Upper lobe of left lung (tissue), 6 donors: Measurements from ENCODE around the gene TACSTD2. TPM values are rescaled to one million over a fixed set of nuclear protein-coding genes. Genes with fewer than 3 reads are reported as not detected.
A peak's percentile ranks its signal among the peaks of the same experiment; 100 is the strongest.

ENCODE experiments used
- ATAC-seq, 2 donors: fragments of 200-7000 bp; cut with Tn5 transposase; one replicate each; pipeline ENCODE4 v1.9.1; 2022; ENCODE audit warnings: mild to moderate bottlenecking in 2 of 2, moderate library complexity in 2 of 2; ENCODE audit not compliant: low FRiP score in 2 of 2
- DNase-seq, 2 donors: peaks; one replicate each; pipeline ENCODE4 v3.0.0-alpha.2; 2019 to 2020
- H3K27ac ChIP-seq, 4 donors: fragments of 200-600 bp; sonication (generic); one replicate each; pipeline ENCODE4 v1.5.1; 2016 to 2019
- H3K27me3 ChIP-seq, 4 donors: fragments of 200-600 bp; sonication (generic); one replicate each; pipeline ENCODE4 v1.5.1; 2017 to 2019
- H3K36me3 ChIP-seq, 4 donors: fragments of 200-600 bp; sonication (generic); one replicate each; pipeline ENCODE4 v1.5.1; 2016 to 2019
- H3K4me1 ChIP-seq, 4 donors: fragments of 200-600 bp; sonication (generic); one replicate each; pipeline ENCODE4 v1.5.1; 2018 to 2019
- H3K4me3 ChIP-seq, 4 donors: fragments of 200-600 bp; sonication (generic); one replicate each; pipeline ENCODE4 v1.5.1; 2017 to 2019; ENCODE audit warnings: mild to moderate bottlenecking in 2 of 4, moderate library complexity in 1 of 4
- H3K9me3 ChIP-seq, 4 donors: fragments of 200-600 bp; sonication (generic); one replicate each; pipeline ENCODE4 v1.5.1; 2018 to 2019
- CTCF ChIP-seq, 6 experiments: fragments of 450-650 bp in 4 of 6; fragments of 200-600 bp in 2 of 6; sonication (generic) in 2 of 6; IDR thresholded peaks; one replicate each; pipeline ENCODE4 v1.5.1; 2016 to 2019; ENCODE audit warnings: antibody characterized with exemption in 6 of 6
- EP300 ChIP-seq, 4 donors: sonication (generic); formaldehyde crosslinking; IDR thresholded peaks; one replicate each; pipeline ENCODE4 v1.5.1; 2017; ENCODE audit warnings: antibody characterized with exemption in 4 of 4, control low read depth in 2 of 4
- POLR2A ChIP-seq, 4 donors: fragments of 450-650 bp; IDR thresholded peaks; one replicate each; pipeline ENCODE4 v1.5.1; 2016 to 2017; ENCODE audit warnings: antibody characterized with exemption in 4 of 4, mild to moderate bottlenecking in 2 of 4
- POLR2AphosphoS5 ChIP-seq, 2 donors: sonication (generic); formaldehyde crosslinking; IDR thresholded peaks; one replicate each; pipeline ENCODE4 v1.5.1; 2017; ENCODE audit warnings: antibody characterized with exemption in 2 of 2
- WGBS, 2 donors: methylation state at CpG; one replicate each; pipeline ENCODE4 v1.1.5; 2017 to 2018; 5-methylcytosine and 5-hydroxymethylcytosine counted together
- total RNA-seq, 6 donors: library from RNA; depleted of rRNA in 4 of 6; stranded (reverse); fragments of >200 nt in 4 of 6; gene quantifications; one replicate each; pipeline versions ENCODE4 v1.1.0 to v1.2.1, GENCODE V29; 2016 to 2021
- donor health status: DM: no; HTN: no; CAD: no; lungs with moderate emphysema.
- donor health status: DM: no; HTN: yes; CAD: no; lungs with severe emphysema.

Gene TACSTD2
- total RNA-seq, 6 donors from 2014 or later, result 41.9 to 387 (median 161) TPM

GRCh38 chr1:58597996-58598395, 20.9 kb upstream of the TACSTD2 start:
- 68 to 88% methylated on average over 5 to 6 of the region's 6 CpGs for WGBS, 2 donors
- H3K9me3 ChIP-seq, result no peaks in the 10 kb centered on the region
- peaks cover 0 to 13% (median 4%) of the 10 kb centered on the region in 4 donors for H3K4me1 ChIP-seq
- ATAC-seq, result no peak
- H3K27me3 ChIP-seq, result no peaks in the 10 kb centered on the region
- H3K36me3 ChIP-seq, result no peaks in the 10 kb centered on the region
- H3K27ac ChIP-seq, result no peak overlapping the region
- no peak for TF ChIP-seq EP300 (IDR thresholded peaks at IDR 0.05)
- no peak for TF ChIP-seq CTCF (IDR thresholded peaks at IDR 0.05)
- TF ChIP-seq POLR2A (IDR thresholded peaks at IDR 0.05), result no peak
- no peak for TF ChIP-seq POLR2AphosphoS5 (IDR thresholded peaks at IDR 0.05)
- H3K4me3 ChIP-seq, result no peak overlapping the region
- no peak for DNase-seq

GRCh38 chr1:58597076-58597475, 20.0 kb upstream of the TACSTD2 start:
- Histone ChIP-seq H3K4me1 (peaks cover 9 to 18% (median 11%) of the 10 kb centered on the region in 4 donors), H3K9me3 (no peaks in the 10 kb centered on the region), H3K27me3 (no peaks in the 10 kb centered on the region), H3K4me3 (no peak overlapping the region), H3K36me3 (no peaks in the 10 kb centered on the region), H3K27ac (peak overlapping the region in 3 of 4 donors; percentile 30 to 45 (median 42))
- TF ChIP-seq CTCF (IDR thresholded peaks at IDR 0.05) (no peak), POLR2AphosphoS5 (IDR thresholded peaks at IDR 0.05) (no peak), POLR2A (IDR thresholded peaks at IDR 0.05) (no peak), EP300 (IDR thresholded peaks at IDR 0.05) (no peak)
- WGBS, 2 donors, result 66 to 72% methylated on average over 8 to 9 of the region's 9 CpGs
- DNase-seq (no peak), ATAC-seq (no peak)

GRCh38 chr1:58596631-58597052, 19.6 kb upstream of the TACSTD2 start:
- H3K27me3 ChIP-seq, result no peaks in the 10 kb centered on the region
- H3K4me1 ChIP-seq, result peaks cover 12 to 22% (median 15%) of the 10 kb centered on the region in 4 donors
- DNase-seq, result no peak
- no peak for TF ChIP-seq POLR2AphosphoS5 (IDR thresholded peaks at IDR 0.05)
- TF ChIP-seq POLR2A (IDR thresholded peaks at IDR 0.05), result no peak
- TF ChIP-seq CTCF (IDR thresholded peaks at IDR 0.05), result no peak
- TF ChIP-seq EP300 (IDR thresholded peaks at IDR 0.05), result no peak
- H3K27ac ChIP-seq, result peak overlapping the region in 3 of 4 donors; percentile 30 to 45 (median 42)
- no peaks in the 10 kb centered on the region for H3K9me3 ChIP-seq
- 49% methylated on average over 3 to 4 of the region's 4 CpGs for WGBS, 2 donors
- H3K4me3 ChIP-seq, result no peak overlapping the region
- H3K36me3 ChIP-seq, result no peaks in the 10 kb centered on the region
- peak in 1 of 2 donors; percentile 49 for ATAC-seq

GRCh38 chr1:58594546-58594945, 17.5 kb upstream of the TACSTD2 start:
- no peak overlapping the region for H3K27ac ChIP-seq
- no peak overlapping the region for H3K4me3 ChIP-seq
- DNase-seq (no peak), ATAC-seq (no peak)
- no peaks in the 10 kb centered on the region for H3K9me3 ChIP-seq
- no peak for TF ChIP-seq POLR2AphosphoS5 (IDR thresholded peaks at IDR 0.05)
- no peak for TF ChIP-seq CTCF (IDR thresholded peaks at IDR 0.05)
- no peaks in the 10 kb centered on the region for H3K27me3 ChIP-seq
- H3K36me3 ChIP-seq, result no peaks in the 10 kb centered on the region
- H3K4me1 ChIP-seq, result peaks cover 12 to 22% (median 15%) of the 10 kb centered on the region in 4 donors
- 79 to 100% methylated on average over 1 of the region's 1 CpG for WGBS, 2 donors

- Histone ChIP-seq H3K4me3 (no peak overlapping the region), H3K9me3 (no peaks in the 10 kb centered on the region), H3K36me3 (no peaks in the 10 kb centered on the region), H3K4me1 (peaks cover 12 to 17% (median 15%) of the 10 kb centered on the region in 4 donors), H3K27ac (peak overlapping the region; percentile 46 to 73 (median 65)), H3K27me3 (no peaks in the 10 kb centered on the region)
- 43 to 48% methylated on average over 5 of the region's 5 CpGs for WGBS, 2 donors
- TF ChIP-seq CTCF (IDR thresholded peaks at IDR 0.05), result no peak
- no peak for TF ChIP-seq POLR2A (IDR thresholded peaks at IDR 0.05)
- peak in 1 of 4 donors; percentile 84 for TF ChIP-seq EP300 (IDR thresholded peaks at IDR 0.05)
- peak; percentile 53 to 68 for TF ChIP-seq POLR2AphosphoS5 (IDR thresholded peaks at IDR 0.05)
- peak; percentile 22 to 91 for DNase-seq
- peak; percentile 84 to 92 for ATAC-seq
Observed at GRCh38 chr1:58592522-58593134, 15.6 kb upstream of the TACSTD2 start.
